22Rv1 (cell line): ENCODE data around the gene FYN.

ENCODE experiments used
- ZFX ChIP-seq: fragments of 450-650 bp; IDR thresholded peaks from 2 replicates; pipeline ENCODE4 v1.6.1; 2017; ENCODE audit warnings: antibody characterized with exemption, borderline replicate concordance
- TF ChIP-seq, protein P1 (sequence below): fragments of 450-650 bp; IDR thresholded peaks from 2 replicates; pipeline ENCODE4 v1.5.1; 2017; ENCODE audit warnings: mild to moderate bottlenecking

DNA sequence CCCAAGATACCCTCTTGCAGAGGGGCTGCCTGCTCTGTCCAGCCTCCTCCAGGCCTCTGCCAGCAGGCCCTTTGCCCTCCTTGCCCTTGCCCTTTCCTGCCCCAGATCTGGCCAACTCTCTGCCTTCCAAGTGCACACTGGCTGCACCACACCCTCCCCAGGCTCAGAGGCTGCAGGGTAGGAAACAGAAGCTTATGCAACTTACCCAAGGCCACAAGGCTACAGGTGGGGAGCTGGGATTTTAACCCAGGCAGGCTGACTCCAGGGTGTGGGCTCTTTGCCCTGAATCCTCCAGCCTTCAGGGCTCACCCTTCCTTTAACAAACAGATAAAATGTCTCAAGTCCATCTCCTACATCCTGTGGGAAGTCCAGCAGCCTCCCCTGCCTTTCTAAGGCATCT is 253.1 kb downstream of the FYN start:
- TF ChIP-seq, protein P1, sequence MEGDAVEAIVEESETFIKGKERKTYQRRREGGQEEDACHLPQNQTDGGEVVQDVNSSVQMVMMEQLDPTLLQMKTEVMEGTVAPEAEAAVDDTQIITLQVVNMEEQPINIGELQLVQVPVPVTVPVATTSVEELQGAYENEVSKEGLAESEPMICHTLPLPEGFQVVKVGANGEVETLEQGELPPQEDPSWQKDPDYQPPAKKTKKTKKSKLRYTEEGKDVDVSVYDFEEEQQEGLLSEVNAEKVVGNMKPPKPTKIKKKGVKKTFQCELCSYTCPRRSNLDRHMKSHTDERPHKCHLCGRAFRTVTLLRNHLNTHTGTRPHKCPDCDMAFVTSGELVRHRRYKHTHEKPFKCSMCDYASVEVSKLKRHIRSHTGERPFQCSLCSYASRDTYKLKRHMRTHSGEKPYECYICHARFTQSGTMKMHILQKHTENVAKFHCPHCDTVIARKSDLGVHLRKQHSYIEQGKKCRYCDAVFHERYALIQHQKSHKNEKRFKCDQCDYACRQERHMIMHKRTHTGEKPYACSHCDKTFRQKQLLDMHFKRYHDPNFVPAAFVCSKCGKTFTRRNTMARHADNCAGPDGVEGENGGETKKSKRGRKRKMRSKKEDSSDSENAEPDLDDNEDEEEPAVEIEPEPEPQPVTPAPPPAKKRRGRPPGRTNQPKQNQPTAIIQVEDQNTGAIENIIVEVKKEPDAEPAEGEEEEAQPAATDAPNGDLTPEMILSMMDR = no peak
- TF ChIP-seq ZFX = no peak
